Stimulated activated memory B cell treated with anti-CD40 and anti-IgM and Interleukin-4, amounts not matched to agents 10 μg/mL and 1 μg/mL and 100 μg/mL, for 72 hours (primary cell): Measurements from ENCODE around the gene SYT14.
"Not testable (repeated sequence)": the region's sequence is repeated elsewhere in the genome, so short reads cannot be mapped to it uniquely, and the experiment has no call there.

ENCODE experiments used
- ATAC-seq: fragments of 150-1000 bp; cut with Tn5 transposase; 2 replicates; pipeline ENCODE4 v1.10.0; 2021
- H3K27ac Mint-ChIP-seq: one replicate; pipeline ENCODE4 v1.8.0; 2022; ENCODE audit warnings: mild to moderate bottlenecking, mixed read lengths
- H3K27me3 Mint-ChIP-seq: one replicate; pipeline ENCODE4 v1.8.0; 2022; ENCODE audit warnings: mixed read lengths
- H3K36me3 Mint-ChIP-seq: one replicate; pipeline ENCODE4 v1.8.0; 2022; ENCODE audit warnings: mixed read lengths
- H3K4me1 Mint-ChIP-seq: one replicate; pipeline ENCODE4 v1.8.0; 2022; ENCODE audit warnings: mixed read lengths
- H3K4me3 Mint-ChIP-seq: one replicate; pipeline ENCODE4 v1.8.0; 2022; ENCODE audit warnings: mild to moderate bottlenecking, moderate library complexity, mixed read lengths
- H3K9me3 Mint-ChIP-seq: one replicate; pipeline ENCODE4 v1.8.0; 2022; ENCODE audit warnings: mixed read lengths

Gene SYT14

GRCh38 chr1:210031473-210031872 is 93.5 kb downstream of the SYT14 start:
- Mint-ChIP-seq H3K4me1 (no peaks in the 10 kb centered on the region), H3K4me3 (no peak overlapping the region), H3K27ac (no peak overlapping the region), H3K36me3 (no peaks in the 10 kb centered on the region), H3K27me3 (peaks cover 12% of the 10 kb centered on the region), H3K9me3 (peaks cover 10% of the 10 kb centered on the region)
- no peak for ATAC-seq

DNA sequence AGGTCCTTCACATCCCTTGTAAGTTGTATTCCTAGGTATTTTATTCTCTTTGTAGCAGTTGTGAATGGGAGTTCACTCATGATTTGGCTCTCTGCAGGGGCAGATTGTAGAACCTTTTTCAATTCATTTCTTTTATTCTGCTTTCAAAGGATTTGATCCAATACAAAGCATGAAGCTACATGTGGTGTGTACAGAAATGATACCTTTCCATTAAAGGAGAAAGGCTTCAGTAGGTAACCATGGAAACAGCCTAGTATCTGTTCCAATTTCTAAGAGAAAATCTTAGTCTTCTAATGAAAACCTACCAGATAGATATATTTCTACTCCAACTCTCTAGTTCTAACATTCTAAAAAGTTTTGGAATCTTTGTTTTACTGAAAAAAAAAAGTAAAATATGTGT is 105.0 kb downstream of the SYT14 start:
- Mint-ChIP-seq H3K4me1 (no peaks in the 10 kb centered on the region), H3K36me3 (no peaks in the 10 kb centered on the region), H3K27ac (no peak overlapping the region), H3K9me3 (peaks cover 7% of the 10 kb centered on the region), H3K27me3 (no peaks in the 10 kb centered on the region), H3K4me3 (no peak overlapping the region)
- no peak for ATAC-seq

DNA sequence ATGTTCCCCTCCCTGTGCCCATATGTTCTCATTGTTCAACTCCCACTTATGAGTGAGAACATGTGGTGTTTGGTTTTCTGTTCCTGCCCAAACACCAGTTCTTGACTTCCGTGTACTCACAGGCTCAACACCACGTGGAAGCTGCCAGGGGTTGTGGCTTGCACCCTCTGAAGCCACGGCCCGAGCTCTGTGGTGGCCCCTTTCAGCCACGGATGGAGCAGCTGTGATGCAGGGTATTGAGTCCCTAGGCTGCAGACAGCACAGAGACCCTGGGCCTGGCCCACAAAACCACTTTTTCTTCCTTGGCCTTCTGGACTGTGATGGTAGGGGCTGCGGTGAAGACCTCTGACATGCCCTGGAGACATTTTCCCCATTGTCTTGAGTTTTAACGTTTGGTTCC is 111.6 kb downstream of the SYT14 start:
- Mint-ChIP-seq H3K36me3 (no peaks in the 10 kb centered on the region), H3K27ac (no peak overlapping the region), H3K4me1 (no peaks in the 10 kb centered on the region), H3K9me3 (peaks cover 7% of the 10 kb centered on the region), H3K4me3 (no peak overlapping the region), H3K27me3 (no peaks in the 10 kb centered on the region)
- ATAC-seq = no peak

GRCh38 chr1:210050491-210050890 is 112.5 kb downstream of the SYT14 start:
- H3K9me3 Mint-ChIP-seq, H3K4me1 Mint-ChIP-seq: not testable (repeated sequence)

GRCh38 chr1:210053126-210053525 is 115.1 kb downstream of the SYT14 start:
- no peak overlapping the region for H3K4me3 Mint-ChIP-seq
- H3K36me3 Mint-ChIP-seq = no peaks in the 10 kb centered on the region
- H3K27me3 Mint-ChIP-seq = peaks cover 13% of the 10 kb centered on the region
- no peaks in the 10 kb centered on the region for H3K4me1 Mint-ChIP-seq
- H3K27ac Mint-ChIP-seq = no peak overlapping the region
- ATAC-seq = no peak
- peaks cover 7% of the 10 kb centered on the region for H3K9me3 Mint-ChIP-seq

More at GRCh38 chr1:210050491-210050890, 112.5 kb downstream of the SYT14 start:
- not testable (repeated sequence) for H3K36me3 Mint-ChIP-seq, ATAC-seq, H3K27ac Mint-ChIP-seq, H3K27me3 Mint-ChIP-seq, H3K4me3 Mint-ChIP-seq

DNA sequence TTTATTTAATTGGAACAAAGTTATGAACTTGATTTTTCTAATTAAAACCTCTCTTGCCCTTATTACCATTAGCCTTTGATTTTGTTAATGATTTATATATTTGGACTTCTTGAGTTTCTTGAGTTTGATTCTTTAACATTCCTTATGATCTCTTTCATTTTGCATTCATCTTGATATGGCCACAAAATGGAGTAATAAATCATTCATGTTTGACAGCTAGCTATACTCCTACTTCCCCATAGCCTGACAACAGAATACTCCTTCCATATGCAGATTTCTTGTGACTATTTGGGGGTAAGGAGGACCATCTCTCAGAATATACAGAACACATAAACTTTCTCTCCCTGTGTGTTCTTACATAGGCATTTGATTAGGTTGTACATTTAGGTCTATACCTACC is 119.6 kb downstream of the SYT14 start:
- peaks cover 13% of the 10 kb centered on the region for H3K27me3 Mint-ChIP-seq
- H3K36me3 Mint-ChIP-seq = no peaks in the 10 kb centered on the region
- H3K4me3 Mint-ChIP-seq = no peak overlapping the region
- no peak overlapping the region for H3K27ac Mint-ChIP-seq
- no peaks in the 10 kb centered on the region for H3K4me1 Mint-ChIP-seq
- no peak for ATAC-seq
- H3K9me3 Mint-ChIP-seq = no peaks in the 10 kb centered on the region

DNA sequence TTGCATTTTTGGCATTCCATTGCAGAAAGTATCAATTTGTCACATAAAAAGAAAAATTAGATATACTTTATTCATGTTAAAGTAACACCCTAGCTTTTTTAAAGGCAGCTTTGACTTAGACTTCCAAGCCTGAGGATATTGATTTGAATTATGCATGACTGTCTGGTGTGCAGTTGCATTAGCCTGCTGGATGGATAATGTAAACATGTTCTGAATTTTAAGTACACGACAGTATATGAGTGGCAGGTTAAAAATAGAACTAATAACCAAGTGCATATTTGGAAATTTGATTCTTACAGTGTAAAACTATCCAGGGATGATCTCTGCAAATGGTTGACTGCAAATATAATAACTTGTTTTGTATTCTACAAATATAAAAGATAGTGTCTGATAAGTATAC is 124.0 kb downstream of the SYT14 start:
- H3K36me3 Mint-ChIP-seq = no peaks in the 10 kb centered on the region
- H3K4me1 Mint-ChIP-seq = no peaks in the 10 kb centered on the region
- H3K9me3 Mint-ChIP-seq = peaks cover 3% of the 10 kb centered on the region
- peaks cover 11% of the 10 kb centered on the region for H3K27me3 Mint-ChIP-seq
- no peak overlapping the region for H3K4me3 Mint-ChIP-seq
- no peak for ATAC-seq
- no peak overlapping the region for H3K27ac Mint-ChIP-seq

DNA sequence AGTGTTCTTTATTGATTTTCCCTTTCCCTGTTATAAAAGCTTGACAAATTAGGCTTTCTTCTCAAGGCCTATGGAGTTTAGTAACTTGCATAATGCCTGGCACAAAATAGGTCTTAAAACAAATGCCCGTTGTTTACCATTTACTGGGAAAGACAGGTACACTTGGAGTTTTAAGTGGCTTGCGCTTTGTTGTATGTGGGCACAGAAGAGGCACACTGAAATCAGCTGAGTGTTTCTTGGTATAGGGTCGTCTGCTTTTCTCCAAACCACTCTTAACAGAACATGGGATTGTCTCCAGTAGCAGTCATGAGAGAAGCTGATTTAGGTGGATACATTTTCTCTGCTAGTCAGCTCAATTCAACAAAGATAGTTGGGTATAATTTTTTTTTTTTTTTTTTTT is 132.5 kb downstream of the SYT14 start:
- Mint-ChIP-seq H3K27me3 (peaks cover 13% of the 10 kb centered on the region), H3K27ac (no peak overlapping the region), H3K4me3 (no peak overlapping the region), H3K36me3 (no peaks in the 10 kb centered on the region), H3K9me3 (peaks cover 3% of the 10 kb centered on the region), H3K4me1 (no peaks in the 10 kb centered on the region)
- ATAC-seq = no peak

DNA sequence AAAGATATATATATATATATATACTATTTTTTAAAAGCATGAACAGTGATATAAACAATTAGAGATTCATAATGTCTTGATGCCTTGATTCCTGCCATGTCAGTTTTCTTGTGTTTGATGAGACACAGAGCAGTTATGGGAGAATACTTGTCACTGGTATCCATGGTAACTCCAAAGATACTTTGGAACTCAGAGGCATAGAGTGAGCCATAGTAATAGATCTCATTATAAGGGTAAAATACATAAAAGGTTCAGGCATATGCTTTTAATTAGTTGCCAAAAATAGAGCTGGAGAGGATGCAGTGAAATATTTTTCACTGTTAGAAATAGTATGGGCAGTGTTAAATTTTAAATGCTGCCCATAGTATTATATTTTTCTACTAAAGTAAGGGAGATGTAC is 134.1 kb downstream of the SYT14 start:
- Mint-ChIP-seq H3K4me3 (no peak overlapping the region), H3K9me3 (no peaks in the 10 kb centered on the region), H3K27ac (no peak overlapping the region), H3K4me1 (no peaks in the 10 kb centered on the region), H3K27me3 (peaks cover 13% of the 10 kb centered on the region), H3K36me3 (no peaks in the 10 kb centered on the region)
- no peak for ATAC-seq

DNA sequence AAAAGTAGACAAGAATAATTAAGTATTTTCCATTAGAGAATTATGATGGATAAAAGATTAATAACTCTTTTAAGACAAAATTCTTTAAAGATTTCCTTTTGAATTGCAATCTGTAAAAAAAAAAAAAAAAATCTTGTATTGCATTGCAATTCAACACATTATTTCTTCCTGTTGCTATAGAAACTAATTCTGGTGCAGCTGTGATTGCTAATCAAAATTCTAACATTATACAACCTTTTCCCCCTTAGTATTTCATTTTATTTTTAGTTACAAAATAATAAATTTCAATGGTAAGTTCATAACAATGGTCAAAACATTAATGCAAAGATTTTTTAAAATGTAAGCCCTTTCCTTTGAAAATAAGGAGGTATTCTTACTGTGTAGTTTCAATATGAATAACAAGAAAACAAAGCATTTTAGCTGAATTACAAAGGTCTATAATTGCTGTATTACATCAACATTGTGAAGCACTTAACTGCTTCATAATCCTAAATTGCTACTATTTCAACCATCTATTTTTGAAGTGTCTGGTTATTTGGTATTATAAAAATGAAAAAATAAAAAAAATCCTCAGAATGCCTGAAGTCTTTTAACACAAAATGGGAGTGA is 135.0 kb downstream of the SYT14 start:
- Mint-ChIP-seq H3K4me1 (no peaks in the 10 kb centered on the region), H3K4me3 (no peak overlapping the region), H3K27ac (no peak overlapping the region), H3K27me3 (peaks cover 13% of the 10 kb centered on the region), H3K9me3 (no peaks in the 10 kb centered on the region), H3K36me3 (no peaks in the 10 kb centered on the region)
- ATAC-seq = no peak

- no peaks in the 10 kb centered on the region for H3K4me1 Mint-ChIP-seq
- H3K27me3 Mint-ChIP-seq = peaks cover 7% of the 10 kb centered on the region
- H3K36me3 Mint-ChIP-seq = no peaks in the 10 kb centered on the region
- ATAC-seq = no peak
- H3K9me3 Mint-ChIP-seq = no peaks in the 10 kb centered on the region
- no peak overlapping the region for H3K4me3 Mint-ChIP-seq
- no peak overlapping the region for H3K27ac Mint-ChIP-seq
Observed at GRCh38 chr1:210074904-210075303, 136.9 kb downstream of the SYT14 start.

GRCh38 chr1:210076620-210077019 is 138.6 kb downstream of the SYT14 start:
- no peaks in the 10 kb centered on the region for H3K9me3 Mint-ChIP-seq
- peaks cover 1% of the 10 kb centered on the region for H3K4me1 Mint-ChIP-seq
- H3K36me3 Mint-ChIP-seq = no peaks in the 10 kb centered on the region
- no peak for ATAC-seq
- no peak overlapping the region for H3K4me3 Mint-ChIP-seq
- H3K27me3 Mint-ChIP-seq = no peaks in the 10 kb centered on the region
- H3K27ac Mint-ChIP-seq = no peak overlapping the region

- no peak overlapping the region for H3K27ac Mint-ChIP-seq
- H3K36me3 Mint-ChIP-seq = no peaks in the 10 kb centered on the region
- H3K4me3 Mint-ChIP-seq = no peak overlapping the region
- no peak for ATAC-seq
- H3K4me1 Mint-ChIP-seq = peaks cover 5% of the 10 kb centered on the region
- H3K27me3 Mint-ChIP-seq = no peaks in the 10 kb centered on the region
- no peaks in the 10 kb centered on the region for H3K9me3 Mint-ChIP-seq
Observed at GRCh38 chr1:210081494-210081893, 143.5 kb downstream of the SYT14 start.

GRCh38 chr1:210085359-210085758 is 147.3 kb downstream of the SYT14 start:
- Mint-ChIP-seq H3K27ac (no peak overlapping the region), H3K4me1 (peaks cover 5% of the 10 kb centered on the region), H3K4me3 (no peak overlapping the region), H3K27me3 (peaks cover 15% of the 10 kb centered on the region), H3K36me3 (no peaks in the 10 kb centered on the region), H3K9me3 (no peaks in the 10 kb centered on the region)
- no peak for ATAC-seq

GRCh38 chr1:210087058-210087457 is 149.0 kb downstream of the SYT14 start:
- no peak overlapping the region for H3K4me3 Mint-ChIP-seq
- H3K9me3 Mint-ChIP-seq = no peaks in the 10 kb centered on the region
- H3K4me1 Mint-ChIP-seq = no peaks in the 10 kb centered on the region
- peaks cover 15% of the 10 kb centered on the region for H3K27me3 Mint-ChIP-seq
- peak; percentile 64 for ATAC-seq
- no peak overlapping the region for H3K27ac Mint-ChIP-seq
- no peaks in the 10 kb centered on the region for H3K36me3 Mint-ChIP-seq

GRCh38 chr1:210089855-210090254 is 151.8 kb downstream of the SYT14 start:
- H3K4me3 Mint-ChIP-seq = no peak overlapping the region
- no peaks in the 10 kb centered on the region for H3K4me1 Mint-ChIP-seq
- peaks cover 15% of the 10 kb centered on the region for H3K27me3 Mint-ChIP-seq
- no peak for ATAC-seq
- H3K9me3 Mint-ChIP-seq = no peaks in the 10 kb centered on the region
- H3K27ac Mint-ChIP-seq = no peak overlapping the region
- H3K36me3 Mint-ChIP-seq = no peaks in the 10 kb centered on the region

DNA sequence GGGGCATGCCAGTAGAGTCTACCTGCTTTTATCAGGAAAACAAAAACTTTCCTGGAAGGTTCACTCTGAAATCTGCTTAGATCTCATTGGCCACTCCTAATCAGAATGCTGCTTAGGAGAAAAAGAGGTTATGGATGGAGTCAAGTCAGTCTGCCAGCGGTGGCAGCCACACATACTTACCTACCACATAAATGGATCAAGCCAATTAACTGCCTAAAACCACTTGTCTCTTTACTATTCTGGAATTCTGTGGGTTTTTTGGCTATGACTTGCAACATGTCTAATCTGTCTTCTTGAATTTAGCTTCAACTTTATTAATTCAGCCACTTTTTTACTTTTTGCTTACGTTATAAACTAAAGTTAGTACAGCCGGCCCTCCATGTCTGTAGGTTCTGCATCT is 154.3 kb downstream of the SYT14 start:
- no peaks in the 10 kb centered on the region for H3K4me1 Mint-ChIP-seq

More for the DNA sequence above, 154.3 kb downstream of the SYT14 start:
- Mint-ChIP-seq H3K4me3 (no peak overlapping the region), H3K9me3 (no peaks in the 10 kb centered on the region), H3K36me3 (no peaks in the 10 kb centered on the region), H3K27ac (no peak overlapping the region), H3K27me3 (peaks cover 9% of the 10 kb centered on the region)
- ATAC-seq = no peak
